Stimulated activated CD8-positive, alpha-beta memory T cell treated with anti-CD3 and anti-CD28 coated beads, Interleukin-2, amount 100 ng/mL, for 48 hours (primary cell): ENCODE measurements around the gene RILP.
A peak's percentile ranks its signal among the peaks of the same experiment; 100 is the strongest.

ENCODE experiments used
- DNase-seq, 2 donors: peaks; one replicate each; pipeline ENCODE4 v3.0.0-alpha.2; 2020; ENCODE audit warnings: low read depth in 2 of 2

Gene RILP

DNA sequence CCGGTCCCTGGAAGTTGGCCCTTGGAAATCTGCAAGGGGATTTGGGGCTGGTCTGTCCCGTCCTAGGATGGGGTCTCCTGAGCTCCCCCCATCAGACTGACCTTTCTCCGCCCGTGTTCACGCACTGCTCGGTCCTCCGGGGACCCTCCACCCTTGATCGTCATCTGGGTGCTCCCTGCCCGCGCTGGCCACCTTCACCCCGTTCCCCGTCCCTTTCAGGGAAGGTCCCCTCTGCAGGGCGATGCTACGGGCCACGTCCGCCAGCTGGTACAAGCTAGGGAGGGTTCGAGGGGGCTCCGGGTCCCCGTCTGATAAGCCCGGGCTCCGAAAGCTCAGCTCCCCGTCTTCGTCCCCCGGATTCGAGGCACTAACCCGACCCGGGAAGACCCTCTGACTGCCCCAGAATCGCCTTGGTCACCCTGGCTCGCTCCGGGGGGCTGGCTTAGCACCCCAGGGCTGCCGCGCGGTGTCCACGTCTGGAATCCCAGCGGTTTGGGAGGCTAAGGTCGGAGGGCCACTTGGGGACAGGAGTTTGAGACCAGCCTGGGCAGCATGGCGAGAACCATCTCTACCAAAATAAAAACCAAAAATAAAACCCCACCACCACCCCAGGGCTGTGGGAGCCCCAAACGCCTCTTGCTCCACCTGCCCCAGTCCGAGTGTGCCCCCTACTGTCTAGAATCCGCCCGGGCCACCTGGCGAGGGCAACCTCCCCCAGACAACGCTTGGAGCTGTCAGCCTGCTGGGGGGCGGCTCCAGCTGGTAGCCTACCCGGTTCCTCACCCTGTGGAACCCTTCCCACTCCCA is 20.0 kb downstream of the RILP start:
- peak; percentile 81 to 82 for DNase-seq

DNA sequence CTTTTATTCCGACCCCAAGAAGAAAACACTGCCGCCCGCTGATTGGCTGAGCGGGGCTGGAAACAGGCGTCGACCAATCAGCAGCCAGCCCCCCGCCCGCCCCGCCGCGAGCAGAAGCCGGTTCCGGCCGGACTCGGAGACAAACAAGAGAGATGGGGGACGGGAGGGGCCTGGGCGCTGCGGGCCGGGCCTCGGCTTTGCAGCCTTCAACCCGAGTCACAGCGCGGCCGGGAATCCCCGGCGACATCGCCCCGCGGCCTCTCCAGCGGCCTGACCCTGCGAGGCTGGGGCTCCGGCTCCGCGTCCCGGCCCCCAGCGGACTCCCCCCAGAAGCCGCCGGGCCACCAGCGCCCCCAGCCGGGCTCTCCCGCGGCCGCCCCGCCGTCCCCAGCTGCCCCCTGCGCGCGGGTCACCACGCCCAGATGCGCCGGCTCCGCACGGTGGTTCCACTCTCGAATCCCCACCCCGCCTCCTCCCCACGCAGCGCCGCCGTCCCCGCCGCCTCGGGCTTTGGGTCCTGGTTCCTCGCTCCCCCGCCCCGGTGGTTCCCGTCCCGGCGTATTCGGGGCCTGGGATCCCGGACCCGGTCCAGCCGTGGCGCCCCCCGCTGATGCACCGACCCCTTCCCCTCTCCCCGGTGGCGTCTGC is 20.7 kb downstream of the RILP start:
- peak; percentile 84 to 88 for DNase-seq

DNA sequence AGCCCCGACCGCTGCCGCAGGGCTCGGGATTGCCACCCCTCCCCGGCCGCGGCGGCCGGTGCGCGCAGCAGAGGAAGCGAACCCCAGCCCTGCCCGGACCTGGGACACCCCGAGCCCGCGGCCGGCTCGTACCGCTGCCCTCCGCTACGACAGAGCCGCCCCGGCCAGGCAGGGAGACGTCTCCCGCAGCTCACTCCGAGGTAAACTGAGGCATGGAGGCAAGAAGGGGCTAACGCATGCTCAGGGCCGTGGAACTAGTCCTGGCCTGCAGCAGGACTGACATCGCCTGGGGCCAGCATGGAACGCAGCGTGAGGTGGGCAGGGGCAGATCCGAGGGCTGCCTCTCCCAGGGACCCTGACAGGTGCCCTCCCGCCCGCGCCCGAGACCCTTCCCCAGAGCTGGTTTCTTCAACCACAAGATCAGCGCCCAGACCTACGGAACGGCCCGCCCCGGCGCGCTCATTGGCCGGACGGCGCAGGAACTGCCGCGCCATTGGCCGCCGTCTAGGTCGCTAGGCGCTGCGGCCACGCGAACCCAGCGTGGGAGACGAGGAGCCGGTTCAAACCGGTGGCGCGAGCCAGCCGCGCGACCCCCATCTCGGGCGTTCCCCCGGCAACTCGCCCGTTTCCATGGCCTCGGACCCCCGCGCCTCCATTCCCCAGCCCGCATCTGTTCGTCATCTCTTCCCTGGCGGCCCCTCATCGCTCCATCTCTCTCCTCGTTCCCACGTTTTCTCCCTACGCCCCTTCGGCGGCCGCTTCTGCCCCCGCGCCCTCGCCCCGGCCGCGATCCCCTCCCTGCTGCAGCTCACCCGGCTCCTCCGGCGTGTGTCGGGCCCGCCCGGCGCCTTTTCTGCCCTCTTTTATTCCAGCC is 21.4 kb downstream of the RILP start, which contains the start of gene SLC43A2:
SLC43A2 (minus strand) TSS at position 853 of the 874 bp plus-strand sequence. CDS start 960 bp downstream, outside the sequence.
- DNase-seq = peak; percentile 67 to 71

DNA sequence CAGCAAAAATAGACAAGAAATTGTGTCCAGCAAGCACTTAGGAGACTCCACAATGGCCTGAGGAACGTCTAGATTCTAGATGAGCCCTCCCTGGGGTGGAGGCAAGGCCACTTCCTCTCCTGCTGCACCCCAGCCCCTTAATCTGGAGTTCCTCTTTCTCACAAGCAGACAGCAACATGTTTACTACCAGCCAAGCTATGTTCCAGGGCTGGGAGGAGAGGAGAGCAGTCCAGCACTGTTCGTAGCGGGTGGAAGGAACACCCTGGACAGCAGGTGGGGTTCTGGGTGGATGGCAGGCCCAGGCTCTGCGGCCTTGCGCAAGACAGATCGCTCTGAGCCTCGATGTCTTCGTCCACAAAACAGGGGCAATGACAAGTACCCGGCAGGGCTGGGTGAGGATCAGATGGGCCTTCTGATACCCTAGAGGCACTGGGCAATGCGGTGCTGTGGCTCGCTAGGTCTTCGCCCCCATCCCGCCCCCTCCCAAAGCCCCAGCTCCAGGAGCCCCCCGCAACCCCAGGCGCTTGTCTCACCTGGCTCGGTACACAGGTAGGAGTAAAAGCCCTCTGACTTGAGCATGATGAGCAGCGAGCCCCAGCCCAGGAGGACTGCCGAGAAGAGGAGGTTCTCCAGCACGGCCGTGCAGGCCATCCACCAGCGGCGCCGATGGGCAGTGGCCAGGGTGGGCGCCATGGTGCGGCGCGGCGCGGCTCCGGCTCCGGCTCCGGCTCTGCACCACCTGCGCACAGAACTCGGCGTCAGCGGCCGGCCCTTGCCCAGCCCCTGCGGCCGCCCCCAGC is 22.3 kb downstream of the RILP start:
- DNase-seq = no peak

DNA sequence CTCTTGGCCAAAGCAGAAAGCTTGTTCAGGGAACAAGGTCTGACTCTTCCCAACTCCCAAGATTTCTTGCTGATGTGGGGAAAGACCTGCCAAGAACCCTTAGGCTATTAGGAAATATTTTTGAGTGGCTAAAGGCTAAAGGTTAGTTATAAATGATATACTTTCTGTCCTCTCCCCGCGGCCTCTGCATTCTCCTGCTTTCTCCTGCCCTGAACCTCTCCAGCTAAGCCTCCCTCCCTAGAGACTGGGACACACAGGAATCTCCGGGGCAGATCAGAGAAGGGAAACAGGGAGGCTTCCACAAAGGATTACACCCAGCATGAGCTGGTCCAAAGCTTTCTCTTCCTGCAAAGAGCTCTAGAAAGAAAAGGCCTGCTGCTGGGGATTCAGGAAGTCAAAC is 23.3 kb downstream of the RILP start:
- no peak for DNase-seq

DNA sequence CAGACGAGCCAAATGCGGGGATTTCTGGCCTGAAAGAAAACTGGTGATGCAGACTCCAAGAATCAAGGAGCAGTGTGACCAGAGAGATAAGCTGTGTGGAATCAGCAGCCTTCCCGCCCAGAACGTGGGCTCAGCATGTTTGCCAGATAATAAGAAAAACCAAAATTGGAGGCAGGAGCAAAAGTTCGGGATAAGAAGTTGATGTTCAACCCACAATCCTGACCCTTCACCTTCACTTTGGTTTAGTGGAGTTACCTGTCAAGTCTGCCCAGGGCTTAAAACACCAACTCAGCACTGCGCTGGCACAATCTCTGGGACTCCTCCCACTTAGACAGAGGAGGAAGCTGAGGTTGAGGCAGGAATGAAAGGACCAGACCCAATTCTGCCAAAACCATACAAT is 24.1 kb downstream of the RILP start:
- no peak for DNase-seq

DNA sequence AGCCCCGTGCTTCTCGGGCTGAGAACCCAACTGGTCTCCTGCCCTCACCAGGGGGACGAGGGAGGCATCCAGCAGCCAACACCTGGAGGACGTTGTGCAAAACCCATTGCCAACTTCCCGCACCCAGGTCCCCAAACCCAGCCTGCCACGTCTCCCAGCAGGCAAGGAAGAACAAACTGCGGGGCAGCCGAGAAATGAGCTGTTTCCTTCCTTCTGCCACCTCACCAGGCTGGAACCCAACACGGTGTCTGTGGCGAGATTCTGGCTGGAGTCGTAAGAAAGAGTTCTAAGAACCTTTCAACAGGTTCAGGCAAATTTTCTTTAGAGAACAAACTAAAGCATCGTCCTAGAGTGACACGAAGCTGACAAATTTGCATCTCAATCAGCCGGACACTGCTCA is 24.6 kb downstream of the RILP start:
- DNase-seq = no peak

DNA sequence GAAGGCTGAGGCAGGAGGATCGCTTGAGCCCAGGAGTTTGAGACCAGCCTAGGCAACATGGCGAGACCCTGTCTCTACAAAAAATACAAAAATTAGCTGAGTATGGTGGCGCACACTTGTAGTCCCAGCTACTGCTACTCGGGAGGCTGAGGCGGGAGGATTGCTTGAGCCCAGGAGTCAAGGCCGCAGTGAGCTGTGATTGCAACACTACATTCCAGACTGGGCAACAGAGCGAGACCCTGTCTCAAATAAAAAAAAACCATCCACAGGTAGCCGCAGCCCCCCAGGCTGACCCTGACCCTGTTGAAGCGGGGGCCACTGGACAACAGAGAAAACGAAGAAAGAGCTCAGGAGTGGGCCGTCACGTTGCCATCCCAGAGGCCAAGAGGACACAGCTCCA is 25.0 kb downstream of the RILP start:
- no peak for DNase-seq

DNA sequence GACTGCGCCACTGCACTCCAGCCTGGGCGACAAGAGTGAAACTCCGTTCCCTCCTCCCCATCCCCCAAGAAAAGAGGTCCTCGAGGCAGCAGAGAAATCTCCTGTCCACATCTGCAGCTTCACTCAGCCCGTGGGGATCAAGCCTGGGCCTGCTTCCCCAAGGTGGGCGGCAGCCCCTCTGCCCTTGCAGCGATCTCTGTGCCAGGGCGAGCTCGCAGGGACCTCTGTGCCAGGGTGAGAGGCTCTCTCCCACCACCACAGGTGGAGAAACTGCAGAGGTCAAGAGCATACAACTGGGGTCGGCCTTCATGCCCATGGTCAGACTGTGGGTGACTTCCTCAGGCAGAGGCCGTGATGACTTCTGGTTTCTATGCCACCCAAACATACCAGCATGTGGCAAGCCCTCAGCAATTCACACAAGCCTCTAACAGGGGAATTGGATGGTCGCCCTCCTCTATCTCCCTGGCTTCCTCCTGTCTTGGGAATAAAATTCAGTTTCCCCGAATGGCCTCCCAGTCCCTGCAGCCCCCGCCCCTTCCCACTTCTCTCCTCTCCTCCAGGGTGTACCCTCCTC is 26.5 kb downstream of the RILP start:
- DNase-seq = no peak

DNA sequence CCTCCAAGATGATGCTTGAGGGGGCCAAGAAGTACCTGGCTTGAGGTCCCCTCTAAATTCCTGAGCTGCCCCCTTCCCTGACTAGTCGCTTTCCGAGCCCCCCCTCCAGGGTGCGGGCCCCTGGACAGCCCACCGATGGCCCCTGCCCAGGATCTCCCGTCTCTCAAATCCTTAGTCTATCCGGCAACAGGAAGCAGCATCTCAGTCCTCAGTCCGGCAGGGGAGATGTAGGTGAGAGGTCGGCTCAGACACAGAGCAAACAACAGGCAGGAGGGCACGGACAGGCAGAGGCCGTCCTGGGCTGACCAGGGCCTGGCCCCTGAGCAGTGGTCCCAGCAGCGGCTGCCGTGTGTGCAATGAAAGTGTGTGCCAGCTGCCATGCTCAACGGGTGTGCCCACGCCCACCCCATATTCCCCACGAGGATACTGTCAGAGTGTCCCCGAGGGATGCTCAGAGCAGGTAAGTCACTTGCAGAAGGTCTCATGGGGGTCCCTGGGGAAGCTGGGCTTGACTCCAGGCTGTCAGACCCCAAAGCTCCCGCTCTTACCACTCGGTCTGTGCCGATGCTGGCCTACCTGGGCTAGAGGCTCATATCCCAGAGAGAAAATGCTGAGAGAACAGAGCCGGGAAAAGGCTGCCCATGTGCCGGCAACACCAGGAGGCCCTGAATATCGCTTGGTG is 28.3 kb downstream of the RILP start:
- DNase-seq = no peak

DNA sequence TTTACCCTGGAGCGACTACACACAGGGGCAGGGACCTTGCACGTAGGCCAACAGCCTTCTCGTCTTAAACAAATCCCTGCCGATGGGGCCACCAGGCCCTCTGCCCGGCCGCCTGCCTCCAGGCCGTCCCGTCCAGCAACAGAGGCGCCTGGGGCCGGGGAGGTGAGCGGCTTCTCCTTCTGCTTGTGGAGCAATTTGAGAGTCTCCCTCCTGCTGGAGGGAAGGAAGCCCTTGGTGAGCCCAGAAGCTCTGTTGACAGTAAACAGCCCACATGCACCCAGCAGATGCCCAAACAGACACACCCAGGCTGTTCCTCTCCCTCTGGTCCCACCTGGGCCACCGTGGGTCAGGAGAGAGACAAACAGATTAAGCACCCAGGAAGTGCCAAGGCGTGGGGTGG is 29.2 kb downstream of the RILP start:
- no peak for DNase-seq

DNA sequence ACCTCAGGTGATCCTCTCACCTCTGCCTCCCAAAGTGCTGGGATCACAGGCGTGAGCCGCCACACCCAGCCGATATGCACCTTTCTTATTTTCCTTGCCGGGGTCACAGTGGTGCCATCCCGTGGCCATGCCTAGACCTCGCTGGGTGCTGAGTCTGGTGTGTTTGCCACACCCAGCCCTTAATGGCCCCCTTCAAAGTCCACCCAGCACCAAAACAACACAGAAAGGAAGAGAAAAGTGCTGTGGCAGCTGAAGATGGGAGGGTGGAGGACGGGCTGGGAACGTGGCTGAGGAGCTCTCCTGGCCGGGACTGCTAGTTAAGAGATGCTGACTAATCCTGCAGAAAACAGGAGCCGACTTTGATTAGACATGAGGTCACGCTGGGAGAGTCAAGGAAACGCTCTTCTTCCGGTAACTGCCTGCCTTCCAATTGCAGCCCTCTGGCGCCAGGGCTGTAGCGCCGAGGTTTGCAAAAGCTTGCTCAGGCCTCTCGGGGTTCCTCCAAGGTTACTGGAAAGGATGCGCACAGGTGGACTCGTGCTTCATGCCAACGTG is 32.0 kb downstream of the RILP start:
- no peak for DNase-seq

DNA sequence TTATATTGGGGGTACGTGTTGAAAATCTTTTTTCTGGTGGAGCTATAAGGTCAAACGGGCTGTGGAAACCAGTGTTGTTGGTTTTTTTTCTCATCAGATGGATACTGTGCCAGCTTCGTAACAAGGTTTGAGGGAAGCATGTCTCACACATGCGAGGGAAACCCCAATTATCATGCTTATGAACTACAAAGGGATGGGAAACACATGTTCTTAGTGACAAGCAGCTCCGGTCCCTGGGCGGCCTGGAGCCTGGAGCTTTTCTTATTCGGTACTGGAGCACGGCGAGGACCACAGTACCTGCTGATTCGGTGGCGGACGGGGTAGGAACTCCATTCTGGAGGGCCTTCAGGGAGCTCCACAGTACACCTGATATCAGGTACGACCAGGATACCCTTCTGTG is 33.6 kb downstream of the RILP start:
- DNase-seq = no peak

DNA sequence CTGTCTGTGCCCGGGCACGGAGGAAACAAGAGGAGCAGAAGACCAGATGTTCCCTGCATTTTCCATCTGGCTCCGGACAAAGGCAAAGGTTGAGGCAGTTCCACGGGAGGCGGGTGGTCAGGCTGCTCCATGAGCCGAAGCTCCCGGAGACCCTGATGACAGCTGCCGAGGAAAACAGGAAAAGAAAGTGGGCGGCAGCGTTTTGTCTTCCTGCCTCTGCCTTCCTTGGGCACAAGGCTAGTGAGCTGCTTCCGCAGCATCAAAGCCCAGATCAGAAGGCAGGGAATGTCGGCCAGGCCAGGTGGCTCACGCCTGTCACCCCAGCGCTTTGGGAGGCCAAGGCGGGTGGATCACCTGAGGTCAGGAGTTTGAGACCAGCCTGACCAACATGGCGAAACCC is 37.3 kb downstream of the RILP start:
- no peak for DNase-seq

DNA sequence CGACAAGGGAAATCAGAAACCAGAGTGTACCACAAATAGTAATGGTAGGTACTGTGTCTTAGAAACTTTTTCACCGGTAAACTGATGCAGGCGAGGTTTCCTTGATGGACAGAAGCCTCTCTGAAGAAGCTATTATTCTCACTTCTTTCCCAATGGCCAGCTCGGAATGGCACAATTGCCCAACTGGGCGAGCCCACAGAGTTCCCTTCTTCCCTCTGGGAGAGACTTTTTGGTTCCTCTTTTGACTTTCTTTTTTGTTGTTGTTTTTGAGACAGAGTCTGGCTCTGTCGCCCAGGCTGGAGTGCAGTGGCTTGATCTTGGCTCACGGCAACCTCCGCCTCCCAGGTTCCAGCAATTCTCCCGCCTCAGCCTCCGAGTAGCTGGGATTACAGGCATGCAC is 38.0 kb downstream of the RILP start:
- no peak for DNase-seq

DNA sequence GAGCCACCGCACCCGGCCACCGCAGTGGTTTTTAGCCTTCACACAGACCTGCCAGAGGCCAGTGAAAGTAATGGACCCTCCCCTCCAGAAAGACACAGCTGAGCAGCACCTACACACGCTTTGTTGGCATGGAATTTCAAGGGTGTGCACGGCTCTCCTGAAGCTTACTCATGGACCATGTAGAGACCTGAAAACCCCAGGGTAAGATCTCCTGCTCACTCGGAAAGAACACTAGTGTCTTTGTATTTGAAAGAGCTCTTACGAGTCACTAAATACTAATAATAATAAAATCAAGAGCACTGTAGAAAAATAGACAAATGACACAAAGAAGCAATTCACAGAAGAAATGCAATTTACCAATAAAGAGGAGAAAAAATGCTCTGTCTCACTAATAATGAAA is 41.0 kb downstream of the RILP start:
- no peak for DNase-seq

DNA sequence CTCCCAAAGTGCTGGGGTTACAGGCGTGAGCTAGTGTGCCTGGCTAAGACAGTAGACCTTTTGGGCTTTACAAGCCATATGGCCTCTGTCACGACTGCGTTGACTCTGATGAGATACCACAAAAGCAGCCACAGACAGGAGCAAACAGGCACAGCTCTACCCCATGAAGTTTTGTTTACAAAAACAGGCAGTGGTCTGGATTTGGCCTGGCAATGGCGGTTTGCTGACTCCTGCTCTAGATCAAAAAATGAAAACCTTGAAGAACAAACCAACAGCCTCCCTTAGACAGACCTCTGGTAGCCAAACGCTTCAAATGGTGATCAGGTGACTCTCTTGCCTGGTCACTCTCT is 41.7 kb downstream of the RILP start:
- DNase-seq = no peak

DNA sequence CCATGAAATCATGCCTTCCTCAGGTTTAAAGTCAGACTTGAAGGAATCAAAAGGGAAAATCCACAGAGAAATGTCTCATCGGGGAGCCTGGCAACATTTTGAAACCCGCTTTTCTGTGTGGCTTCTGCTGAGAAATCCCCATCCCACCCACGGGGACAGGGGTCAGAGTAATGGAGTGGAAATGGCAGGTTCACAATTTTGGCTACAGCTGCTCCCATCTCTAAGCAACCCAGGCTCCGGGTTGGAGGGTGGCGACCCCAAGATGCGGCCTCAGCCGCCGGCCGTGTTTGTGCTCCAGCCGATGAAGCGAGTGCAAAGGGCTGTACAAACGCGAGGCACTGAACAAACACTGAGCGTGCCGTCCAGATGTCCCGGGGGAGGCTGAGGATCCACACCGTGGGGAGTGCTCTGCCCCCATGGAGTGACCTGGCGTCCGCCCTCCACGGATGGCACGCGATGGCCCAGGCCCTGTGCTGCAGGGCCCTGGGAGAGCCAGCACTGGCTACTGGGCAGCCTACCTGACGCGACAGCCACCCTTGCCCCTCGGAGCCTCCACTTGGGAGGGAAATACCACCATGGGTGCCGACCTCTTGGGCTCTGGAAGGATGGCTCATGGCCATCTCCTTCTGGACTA is 43.2 kb downstream of the RILP start:
- DNase-seq = peak in 1 of 2 donors; percentile 25

DNA sequence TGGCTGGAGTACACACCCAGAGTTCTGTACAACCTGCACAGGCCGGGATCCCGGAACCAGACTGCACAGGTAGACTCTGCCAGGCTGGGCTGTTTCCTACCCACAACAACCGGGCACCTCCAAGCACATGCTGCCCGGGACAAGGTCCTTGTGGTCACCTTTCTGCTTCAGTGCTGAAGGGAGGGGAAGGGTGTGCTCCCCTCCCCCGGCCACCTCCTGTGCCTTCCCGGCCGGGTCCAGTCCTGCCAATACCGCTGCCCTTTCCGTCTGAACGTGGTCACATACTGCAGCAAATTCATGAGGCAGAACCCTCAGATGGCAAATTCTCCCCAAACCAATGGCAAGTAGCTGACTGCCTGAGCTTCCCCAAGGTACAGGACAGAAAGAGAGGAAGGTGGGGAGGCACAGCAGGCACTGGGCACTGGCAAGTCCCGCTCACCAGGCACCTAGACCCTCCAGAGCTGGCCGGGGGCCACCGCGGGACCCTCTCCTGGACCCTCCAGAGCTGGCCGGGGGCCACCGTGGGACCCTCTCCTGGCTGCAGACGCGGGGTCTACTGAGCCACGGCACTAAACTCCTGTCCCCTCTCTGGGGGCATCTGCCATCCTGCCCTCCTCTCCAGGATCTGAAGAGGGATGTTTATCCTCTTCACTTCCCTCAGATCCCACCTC is 43.9 kb downstream of the RILP start:
- DNase-seq = no peak
